ENCODE results near the gene GPR68. TPM values are rescaled to one million over a fixed set of nuclear protein-coding genes. Genes with fewer than 3 reads are reported as not detected.

Gene GPR68
- total RNA-seq: 0.89 and 0.98 TPM in 2 replicates

GRCh38 chr14:91244501-91244901 is at the start of gene GPR68:
Gene GPR68, minus strand, starts transcription at chr14:91244704. Its CDS starts 9,654 bp downstream, at chr14:91235050.

Other genes starting within 250 kb of the GPR68 start
- gene RPS6KA5, start 184.1 kb downstream of the GPR68 start, total RNA-seq: 1.6 and 3.3 TPM in 2 replicates
- 24.1 and 59.7 TPM in 2 replicates for gene DGLUCY, start 130.6 kb downstream of the GPR68 start, total RNA-seq
- gene CCDC88C, start 173.1 kb upstream of the GPR68 start, total RNA-seq: 11.9 and 17.0 TPM in 2 replicates

Measured in mesangial cell (primary cell).